ENCODE measurements around the gene SPATS2L. TPM values are rescaled to one million over a fixed set of nuclear protein-coding genes. Genes with fewer than 3 reads are reported as not detected.

Gene SPATS2L
- total RNA-seq, 1 donor from 2014 or later = 36.6 TPM

DNA sequence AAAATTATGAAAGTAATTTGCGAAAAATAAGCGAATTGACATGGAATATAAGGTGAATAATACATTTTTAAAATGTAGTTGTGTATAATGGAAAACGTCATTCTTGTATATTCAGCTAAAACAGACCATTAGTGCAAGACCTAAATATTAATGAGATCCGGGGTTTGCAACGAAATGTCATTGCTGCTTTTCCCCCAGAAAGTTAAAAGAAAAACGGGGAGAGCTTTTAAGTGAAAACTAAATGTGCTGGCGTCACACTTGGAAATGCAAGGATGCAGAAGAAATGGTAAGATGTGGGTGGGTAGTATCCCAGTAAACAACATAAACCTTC is 219.0 kb downstream of the SPATS2L start:
- no peaks in the 10 kb centered on the region for H3K36me3 ChIP-seq
- intact Hi-C loops (cut with DNase I) = loop anchor here (10.0 kb wide), 1 partner anchor 339 kb away; the partner anchor contains the start of gene CLK1
- H3K9me3 ChIP-seq = no peaks in the 10 kb centered on the region
- H3K4me3 ChIP-seq = peak overlapping the region; percentile 63 to 69
- TF ChIP-seq CTCF (IDR thresholded peaks at IDR 0.05) = no peak
- H3K4me1 ChIP-seq = peaks cover 0 to 6% of the 10 kb centered on the region in 2 donors
- H3K27me3 ChIP-seq = no peaks in the 10 kb centered on the region
- H3K27ac ChIP-seq = no peak overlapping the region
- DNase-seq (ENCODE audit: low spot score in 2 of 2) = no peak

DNA sequence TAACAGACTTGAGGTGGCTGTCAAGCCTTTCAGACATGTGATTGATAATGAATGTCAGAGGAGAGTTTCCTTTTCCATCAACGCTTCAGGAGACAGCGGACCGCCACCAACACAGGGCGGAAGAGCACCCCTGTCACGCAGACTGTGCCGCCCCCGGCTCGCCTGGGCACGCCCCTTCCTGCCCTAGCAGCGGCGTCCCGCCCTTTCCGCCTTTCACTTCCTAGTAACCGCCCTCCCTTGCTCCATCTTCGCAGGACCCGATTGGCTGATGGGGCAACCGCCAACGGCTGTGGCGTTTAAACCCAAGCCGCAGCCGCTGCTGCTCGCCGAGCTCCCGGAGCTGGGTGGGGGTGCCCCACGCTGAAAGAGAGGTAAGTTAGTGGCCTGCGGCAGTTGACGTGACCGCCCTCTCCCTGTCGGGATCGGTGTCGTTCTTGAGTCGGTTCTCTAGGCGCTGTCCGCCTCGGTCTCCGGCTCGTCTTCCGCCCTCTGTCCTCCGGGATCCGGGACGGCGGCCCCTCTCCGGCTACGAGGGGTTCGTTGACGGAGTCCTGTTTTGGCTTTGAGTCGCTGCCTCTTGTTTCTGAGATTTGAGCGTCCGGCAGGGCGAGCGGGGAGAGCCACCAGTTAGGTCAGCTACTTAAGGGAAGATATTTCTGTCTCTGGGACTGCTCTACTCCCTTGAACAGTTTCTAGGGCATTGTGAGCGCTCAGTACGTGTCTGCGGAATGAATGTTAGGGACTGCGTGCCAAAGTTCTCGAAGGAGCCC is 219.6 kb downstream of the SPATS2L start, which contains the start of gene SGO2:
TSS of gene SGO2 (plus strand) at position 326 of the 770 bp plus-strand sequence. CDS start 6,769 bp downstream, outside the sequence.
- Histone ChIP-seq H3K27me3 (no peaks in the 10 kb centered on the region), H3K36me3 (no peaks in the 10 kb centered on the region), H3K4me3 (peak within 1 kb of the TSS; percentile 63 to 69), H3K4me1 (peaks cover 0 to 6% of the 10 kb centered on the region in 2 donors), H3K27ac (no peak within 1 kb of the TSS), H3K9me3 (no peaks in the 10 kb centered on the region)
- TF ChIP-seq CTCF (IDR thresholded peaks at IDR 0.05) = no peak
- intact Hi-C loops (cut with DNase I) = loop anchor here (1.0 to 10.0 kb wide), 4 partner anchors 15 to 615 kb away; partner anchors contain the start of genes C2orf69, CLK1 and KCTD18
- peak; percentile 70 to 97 for DNase-seq (ENCODE audit: low spot score in 2 of 2)

DNA sequence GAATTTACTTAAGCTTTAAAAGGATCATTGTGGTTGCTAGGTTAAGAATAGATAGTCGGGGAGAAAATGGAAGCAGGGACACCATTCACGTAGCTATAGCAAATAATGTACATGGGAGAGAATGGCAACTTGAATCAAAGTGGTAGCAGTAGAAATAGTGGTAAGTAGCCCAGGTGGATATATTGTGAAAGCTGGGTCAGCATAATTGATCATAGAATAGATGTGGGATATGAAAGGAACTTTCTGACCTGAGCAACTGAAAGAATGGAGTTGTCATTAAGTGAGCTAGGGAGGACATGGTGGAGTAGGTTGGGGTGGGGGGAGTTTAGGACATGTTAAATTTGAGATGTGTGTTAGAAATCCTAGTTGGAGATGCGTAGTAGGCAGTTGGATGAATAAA is 221.7 kb downstream of the SPATS2L start:
- intact Hi-C loops (cut with DNase I) = loop anchor here (10.0 kb wide), 1 partner anchor 337 kb away; the partner anchor contains the start of gene CLK1
- H3K4me3 ChIP-seq = no peak overlapping the region
- no peaks in the 10 kb centered on the region for H3K36me3 ChIP-seq
- no peak for DNase-seq (ENCODE audit: low spot score in 2 of 2)
- no peaks in the 10 kb centered on the region for H3K9me3 ChIP-seq
- H3K27ac ChIP-seq = no peak overlapping the region
- no peaks in the 10 kb centered on the region for H3K27me3 ChIP-seq
- peaks cover 0 to 6% of the 10 kb centered on the region in 2 donors for H3K4me1 ChIP-seq
- TF ChIP-seq CTCF (IDR thresholded peaks at IDR 0.05) = no peak

Other genes starting within 250 kb of the SPATS2L start
- gene KCTD18, start 203.4 kb downstream of the SPATS2L start, total RNA-seq = 17.9 TPM
- 0.96 TPM for gene SGO2, start 219.5 kb downstream of the SPATS2L start, total RNA-seq